Endothelial cell (in vitro differentiated cells): ENCODE measurements around the gene PPP1R9A. TPM values are rescaled to one million over a fixed set of nuclear protein-coding genes. Genes with fewer than 3 reads are reported as not detected.

ENCODE experiments used
- DNase-seq: peaks from one replicate; pipeline ENCODE4 v3.0.0; 2021; ENCODE audit warnings: low spot score
- H3K27ac Mint-ChIP-seq: one replicate; pipeline ENCODE4 v1.8.0; 2021; ENCODE audit warnings: mixed read lengths, inconsistent platforms; ENCODE audit not compliant: unreplicated experiment
- H3K27me3 Mint-ChIP-seq: one replicate; pipeline ENCODE4 v1.8.0; 2021; ENCODE audit warnings: mild to moderate bottlenecking, moderate library complexity, mixed read lengths, inconsistent platforms; ENCODE audit not compliant: unreplicated experiment
- H3K36me3 Mint-ChIP-seq: one replicate; pipeline ENCODE4 v1.8.0; 2021; ENCODE audit warnings: mild to moderate bottlenecking, low read depth, mixed read lengths, inconsistent platforms; ENCODE audit not compliant: unreplicated experiment
- H3K4me1 Mint-ChIP-seq: one replicate; pipeline ENCODE4 v1.8.0; 2021; ENCODE audit warnings: mild to moderate bottlenecking, mixed read lengths, inconsistent platforms; ENCODE audit not compliant: unreplicated experiment
- H3K4me3 Mint-ChIP-seq: one replicate; pipeline ENCODE4 v1.8.0; 2021; ENCODE audit warnings: mild to moderate bottlenecking, mixed read lengths, inconsistent platforms; ENCODE audit not compliant: unreplicated experiment
- H3K9me3 Mint-ChIP-seq: one replicate; pipeline ENCODE4 v1.8.0; 2021; ENCODE audit warnings: mixed read lengths, inconsistent platforms; ENCODE audit not compliant: unreplicated experiment
- total RNA-seq: library from RNA; stranded (reverse); fragmentation: NEBNext Ultra II Directional; extraction: Animal tissue kit (Norgen Biotek cat#: 25700); gene quantifications from one replicate; pipeline ENCODE4 v1.2.1, GENCODE V29; 2021; ENCODE audit not compliant: unreplicated experiment
- TF ChIP-seq, protein P1 (sequence below): fragments of 200-600 bp; sonication (generic); IDR thresholded peaks from one replicate; pipeline ENCODE4 v1.5.0; 2021; ENCODE audit warnings: antibody characterized with exemption; ENCODE audit not compliant: unreplicated experiment

The PPP1R9A gene
- total RNA-seq, 1 donor from 2014 or later: 22.2 TPM

DNA sequence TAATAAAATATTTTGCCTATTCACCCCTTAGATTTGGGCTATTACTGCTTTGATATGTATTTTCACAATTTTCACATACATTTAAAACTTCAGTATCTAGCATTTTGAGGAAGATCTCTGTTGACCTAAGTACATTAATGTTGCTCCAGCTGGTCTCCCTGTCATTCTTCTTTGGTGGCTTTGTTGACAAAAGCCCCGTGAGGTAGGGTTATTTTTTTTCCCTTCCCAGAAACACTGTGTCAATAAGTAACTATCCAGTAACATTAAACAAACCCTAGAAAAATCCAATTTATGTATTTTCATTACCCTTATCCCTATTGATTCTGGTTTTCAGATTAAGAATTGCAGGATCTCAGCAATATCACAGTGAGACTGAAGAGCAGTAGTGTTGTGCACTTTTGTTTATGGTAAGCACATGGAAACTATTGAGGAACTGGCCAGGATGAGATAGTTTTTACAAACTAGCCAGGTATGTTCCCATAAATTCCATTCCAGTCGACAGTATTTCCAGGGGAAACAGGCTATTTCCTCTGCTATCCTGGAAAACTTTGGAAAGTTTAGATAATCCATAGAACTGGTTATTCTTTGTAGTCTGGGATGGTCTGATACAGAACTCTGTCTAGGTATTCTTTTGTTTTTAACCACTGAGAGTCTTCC, 218.8 kb downstream of the PPP1R9A start:
- peak; percentile 5 for DNase-seq
- H3K27ac Mint-ChIP-seq: peak overlapping the region; percentile 100
- TF ChIP-seq, protein P1, sequence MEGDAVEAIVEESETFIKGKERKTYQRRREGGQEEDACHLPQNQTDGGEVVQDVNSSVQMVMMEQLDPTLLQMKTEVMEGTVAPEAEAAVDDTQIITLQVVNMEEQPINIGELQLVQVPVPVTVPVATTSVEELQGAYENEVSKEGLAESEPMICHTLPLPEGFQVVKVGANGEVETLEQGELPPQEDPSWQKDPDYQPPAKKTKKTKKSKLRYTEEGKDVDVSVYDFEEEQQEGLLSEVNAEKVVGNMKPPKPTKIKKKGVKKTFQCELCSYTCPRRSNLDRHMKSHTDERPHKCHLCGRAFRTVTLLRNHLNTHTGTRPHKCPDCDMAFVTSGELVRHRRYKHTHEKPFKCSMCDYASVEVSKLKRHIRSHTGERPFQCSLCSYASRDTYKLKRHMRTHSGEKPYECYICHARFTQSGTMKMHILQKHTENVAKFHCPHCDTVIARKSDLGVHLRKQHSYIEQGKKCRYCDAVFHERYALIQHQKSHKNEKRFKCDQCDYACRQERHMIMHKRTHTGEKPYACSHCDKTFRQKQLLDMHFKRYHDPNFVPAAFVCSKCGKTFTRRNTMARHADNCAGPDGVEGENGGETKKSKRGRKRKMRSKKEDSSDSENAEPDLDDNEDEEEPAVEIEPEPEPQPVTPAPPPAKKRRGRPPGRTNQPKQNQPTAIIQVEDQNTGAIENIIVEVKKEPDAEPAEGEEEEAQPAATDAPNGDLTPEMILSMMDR: no peak
- peaks cover 40% of the 10 kb centered on the region for H3K4me1 Mint-ChIP-seq
- H3K36me3 Mint-ChIP-seq: peaks cover 14% of the 10 kb centered on the region
- peaks cover 5% of the 10 kb centered on the region for H3K27me3 Mint-ChIP-seq
- no peak overlapping the region for H3K4me3 Mint-ChIP-seq
- H3K9me3 Mint-ChIP-seq: no peaks in the 10 kb centered on the region

DNA sequence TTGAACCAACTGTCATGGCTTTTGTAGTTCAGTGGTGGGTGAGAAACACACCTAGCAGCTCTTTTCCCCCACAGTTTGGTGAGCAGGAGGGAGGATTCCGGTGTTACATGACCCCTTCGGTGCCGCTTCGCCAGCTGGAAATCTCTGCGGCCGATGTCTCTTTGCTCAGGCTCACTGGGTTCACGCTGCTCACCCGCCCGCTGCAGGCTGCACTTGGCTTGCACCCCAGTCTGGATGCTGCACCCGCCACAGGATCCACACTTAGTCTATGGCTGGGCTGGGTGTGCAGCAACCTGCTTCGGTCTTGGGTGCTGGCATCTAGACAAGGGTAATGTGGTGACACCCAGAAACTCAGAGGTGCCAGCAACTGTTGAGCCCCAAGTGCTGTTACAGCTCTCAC, 225.1 kb downstream of the PPP1R9A start:
- H3K36me3 Mint-ChIP-seq: peaks cover 20% of the 10 kb centered on the region
- peaks cover 1% of the 10 kb centered on the region for H3K27me3 Mint-ChIP-seq
- no peak for DNase-seq
- H3K27ac Mint-ChIP-seq: no peak overlapping the region
- TF ChIP-seq, protein P1: no peak
- H3K9me3 Mint-ChIP-seq: no peaks in the 10 kb centered on the region
- H3K4me3 Mint-ChIP-seq: no peak overlapping the region
- peaks cover 15% of the 10 kb centered on the region for H3K4me1 Mint-ChIP-seq

DNA sequence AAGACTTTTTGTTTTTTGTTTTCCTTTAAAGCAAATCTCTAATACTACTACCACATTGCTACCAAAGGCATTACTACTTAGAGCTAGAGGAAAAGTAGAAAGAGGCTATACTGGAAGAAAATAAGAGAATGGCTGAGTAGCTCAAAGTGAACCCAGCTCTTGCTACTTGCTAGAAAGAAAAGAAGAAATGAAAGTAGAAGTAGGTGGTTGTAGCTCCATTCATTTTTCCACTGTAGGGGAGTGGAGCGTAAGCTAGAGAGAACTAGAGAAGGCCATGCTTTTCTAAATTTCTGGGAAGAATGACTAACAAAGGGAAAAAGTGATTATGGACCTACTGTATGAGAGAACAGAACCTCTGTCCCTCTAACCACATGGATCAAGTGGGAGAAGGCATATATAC, 232.5 kb downstream of the PPP1R9A start:
- TF ChIP-seq, protein P1: no peak
- no peak for DNase-seq
- H3K27ac Mint-ChIP-seq: no peak overlapping the region
- no peaks in the 10 kb centered on the region for H3K4me1 Mint-ChIP-seq
- no peaks in the 10 kb centered on the region for H3K9me3 Mint-ChIP-seq
- no peaks in the 10 kb centered on the region for H3K36me3 Mint-ChIP-seq
- peaks cover 2% of the 10 kb centered on the region for H3K27me3 Mint-ChIP-seq
- H3K4me3 Mint-ChIP-seq: no peak overlapping the region

DNA sequence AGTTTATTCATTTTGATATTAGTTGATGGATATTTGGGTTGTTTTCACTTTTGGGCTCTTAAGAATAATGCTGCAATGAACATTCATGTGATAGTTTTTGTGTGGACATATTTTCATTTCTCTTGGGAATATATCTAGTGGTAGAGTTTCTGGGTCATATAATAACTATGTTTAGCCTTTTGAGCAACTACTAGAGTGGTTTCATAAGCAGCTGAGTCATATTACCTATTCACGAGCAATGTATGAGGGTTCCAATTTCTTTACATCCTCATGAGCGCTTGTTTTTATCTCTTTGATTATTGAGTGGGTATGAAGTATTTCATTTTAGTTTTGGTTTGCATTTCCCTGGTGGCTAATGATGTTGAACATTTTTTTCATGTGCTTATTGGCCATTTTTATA, 234.4 kb downstream of the PPP1R9A start:
- Mint-ChIP-seq H3K4me3 (no peak overlapping the region), H3K9me3 (no peaks in the 10 kb centered on the region), H3K27me3 (peaks cover 2% of the 10 kb centered on the region), H3K4me1 (no peaks in the 10 kb centered on the region), H3K27ac (no peak overlapping the region), H3K36me3 (no peaks in the 10 kb centered on the region)
- DNase-seq: no peak
- TF ChIP-seq, protein P1: no peak

DNA sequence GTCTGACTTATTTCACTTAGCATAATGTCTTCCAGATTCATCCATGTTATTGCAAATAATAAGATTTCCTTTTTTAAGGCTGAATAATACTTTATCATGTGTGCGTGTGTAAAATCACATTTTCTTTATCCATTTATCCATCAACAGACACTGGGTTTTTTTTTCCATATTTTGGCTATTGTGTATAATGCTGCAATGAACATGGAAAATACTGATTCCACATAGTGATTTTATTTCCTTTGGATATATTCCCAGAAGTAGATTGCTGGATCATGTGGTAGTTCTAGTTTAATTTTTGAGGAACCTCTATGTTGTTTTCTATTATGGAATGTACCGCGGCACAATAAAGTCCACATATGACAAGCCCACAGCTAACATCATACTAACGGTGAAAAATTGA, 236.9 kb downstream of the PPP1R9A start:
- H3K27ac Mint-ChIP-seq: no peak overlapping the region
- DNase-seq: no peak
- H3K4me3 Mint-ChIP-seq: no peak overlapping the region
- H3K36me3 Mint-ChIP-seq: no peaks in the 10 kb centered on the region
- no peaks in the 10 kb centered on the region for H3K4me1 Mint-ChIP-seq
- TF ChIP-seq, protein P1: no peak
- no peaks in the 10 kb centered on the region for H3K9me3 Mint-ChIP-seq
- H3K27me3 Mint-ChIP-seq: no peaks in the 10 kb centered on the region
